HG03565 (cell line): ENCODE results near the gene MRPL33.

ENCODE experiments used
- ATAC-seq: cut with Tn5 transposase; IDR thresholded peaks from one replicate; pipeline ENCODE4 v1.9.1; 2021; ENCODE audit warnings: mild to moderate bottlenecking, moderate library complexity; ENCODE audit not compliant: unreplicated experiment

MRPL33 gene

GRCh38 chr2:27771548-27772335 is at the start of gene MRPL33:
Gene MRPL33, plus strand, starts transcription at chr2:27771719. Its CDS starts 59 bp downstream, at chr2:27771778.
- peak; percentile 92 for ATAC-seq

- no peak for ATAC-seq
These were observed 49.5 kb upstream of the MRPL33 start for GRCh38 chr2:27721884-27722485.

- ATAC-seq: no peak
These were observed 48.0 kb upstream of the MRPL33 start for GRCh38 chr2:27723372-27724144.

- ATAC-seq: no peak
These were observed 47.3 kb upstream of the MRPL33 start for GRCh38 chr2:27724191-27724590.

- no peak for ATAC-seq
These were observed 46.4 kb upstream of the MRPL33 start for GRCh38 chr2:27724905-27725701.

GRCh38 chr2:27727257-27727656 is 44.3 kb upstream of the MRPL33 start:
- no peak for ATAC-seq

GRCh38 chr2:27728081-27728858 is 43.2 kb upstream of the MRPL33 start:
- ATAC-seq: no peak

- no peak for ATAC-seq
These were observed 42.3 kb upstream of the MRPL33 start for GRCh38 chr2:27729198-27729597.

- ATAC-seq: no peak
These were observed 41.9 kb upstream of the MRPL33 start for GRCh38 chr2:27729614-27730013.

- ATAC-seq: no peak
These were observed 41.3 kb upstream of the MRPL33 start for GRCh38 chr2:27730261-27730662.

GRCh38 chr2:27730980-27731691 is 40.4 kb upstream of the MRPL33 start:
- ATAC-seq: no peak

- ATAC-seq: no peak
These were observed 37.2 kb upstream of the MRPL33 start for GRCh38 chr2:27734305-27734704.

- no peak for ATAC-seq
These were observed 36.1 kb upstream of the MRPL33 start for GRCh38 chr2:27735263-27735904.

GRCh38 chr2:27736031-27736889 is 35.3 kb upstream of the MRPL33 start:
- ATAC-seq: no peak

GRCh38 chr2:27736890-27737204 is 34.7 kb upstream of the MRPL33 start:
- no peak for ATAC-seq

GRCh38 chr2:27737676-27738348 is 33.7 kb upstream of the MRPL33 start:
- ATAC-seq: no peak

- ATAC-seq: no peak
These were observed 33.0 kb upstream of the MRPL33 start for GRCh38 chr2:27738349-27739057.
